ENCODE results near the gene CMTM5.

Gene CMTM5

DNA sequence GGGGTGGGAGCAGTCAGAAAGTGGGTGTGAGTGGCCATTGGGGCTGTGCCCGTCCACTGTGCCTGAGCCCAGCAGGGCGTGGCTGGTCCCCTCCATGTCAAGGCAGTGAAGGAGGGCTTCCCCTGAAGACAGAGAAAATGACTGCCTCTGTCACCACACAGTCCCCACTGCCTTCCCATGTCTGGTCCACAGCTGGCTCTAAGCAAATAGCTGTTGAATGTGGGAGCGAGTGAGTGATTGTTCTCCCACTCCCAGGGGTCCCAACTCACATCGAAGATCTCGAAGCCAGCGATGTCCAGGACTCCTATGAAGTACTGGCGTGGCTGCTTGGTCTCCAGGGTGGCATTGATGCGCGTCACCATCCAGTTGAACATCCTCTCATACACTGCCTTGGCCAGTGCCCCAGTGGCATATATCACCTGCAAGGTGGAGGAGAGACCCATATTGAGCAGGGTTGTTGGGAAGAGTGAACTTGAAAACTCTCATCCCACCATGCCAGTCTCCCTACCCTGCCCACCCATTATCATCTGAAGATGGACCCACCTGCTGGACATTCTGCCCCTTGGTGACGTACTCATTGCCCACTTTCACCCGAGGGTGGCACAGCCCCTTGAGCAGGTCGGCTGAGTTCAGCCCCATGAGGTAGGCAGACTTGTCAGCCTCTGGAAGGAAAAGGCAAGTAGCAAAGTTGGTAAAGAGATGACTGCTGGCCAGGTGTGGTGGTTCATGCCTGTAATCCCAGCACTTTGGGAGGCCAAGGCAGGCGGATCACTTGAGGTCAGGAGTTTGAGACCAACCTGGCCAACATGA is 52.0 kb downstream of the CMTM5 start:
- H3K27ac Mint-ChIP-seq = no peak overlapping the region
- H3K36me3 Mint-ChIP-seq = no peaks in the 10 kb centered on the region
- ATAC-seq (no peak), DNase-seq (ENCODE audit: low spot score in 2 of 2) (no peak)
- H3K9me3 Mint-ChIP-seq = no peaks in the 10 kb centered on the region
- no peak overlapping the region for H3K4me3 Mint-ChIP-seq
- H3K4me1 Mint-ChIP-seq = no peaks in the 10 kb centered on the region

Measured in stimulated activated effector memory CD8-positive, alpha-beta T cell treated with anti-CD3 and anti-CD28 coated beads, Interleukin-12 subunit alpha, Interleukin-12 subunit beta, amount 100 ng/mL, for 72 hours (primary cell).